ENCODE results near the gene WDR54. TPM values are rescaled to one million over a fixed set of nuclear protein-coding genes. Genes with fewer than 3 reads are reported as not detected.
"Not testable (repeated sequence)": the region's sequence is repeated elsewhere in the genome, so short reads cannot be mapped to it uniquely, and the experiment has no call there.

The WDR54 gene
- polyA plus RNA-seq, 1 donor from 2014 or later, result 39.0 TPM

- H3K4me1 Mint-ChIP-seq, result peaks cover 19 to 32% (median 28%) of the 10 kb centered on the region in 3 donors
Observed at GRCh38 chr2:74461187-74462053, 39.9 kb downstream of the WDR54 start.

GRCh38 chr2:74462054-74462785, 40.7 kb downstream of the WDR54 start:
- Mint-ChIP-seq H3K4me1 (peaks cover 12 to 24% (median 20%) of the 10 kb centered on the region in 3 donors), H3K36me3 (no peaks in the 10 kb centered on the region), H3K27ac (peak overlapping the region in 1 of 3 donors; percentile 5), H3K27me3 (no peaks in the 10 kb centered on the region), H3K4me3 (peak overlapping the region in 1 of 4 donors; percentile 90), H3K9me3 (no peaks in the 10 kb centered on the region)

More at GRCh38 chr2:74461187-74462053, 39.9 kb downstream of the WDR54 start:
- Mint-ChIP-seq H3K27ac (peak overlapping the region in 1 of 3 donors; percentile 5), H3K36me3 (no peaks in the 10 kb centered on the region), H3K27me3 (no peaks in the 10 kb centered on the region), H3K9me3 (no peaks in the 10 kb centered on the region), H3K4me3 (peak overlapping the region in 2 of 4 donors; percentile 46 to 90)

- no peaks in the 10 kb centered on the region for H3K27me3 Mint-ChIP-seq
- no peaks in the 10 kb centered on the region for H3K9me3 Mint-ChIP-seq
- H3K4me1 Mint-ChIP-seq, result peaks cover 11 to 23% (median 20%) of the 10 kb centered on the region in 3 donors
- H3K4me3 Mint-ChIP-seq, result peak overlapping the region in 3 of 4 donors; percentile 34 to 90 (median 39)
- H3K36me3 Mint-ChIP-seq, result no peaks in the 10 kb centered on the region
- peak overlapping the region in 1 of 3 donors; percentile 71 for H3K27ac Mint-ChIP-seq
Observed at GRCh38 chr2:74462786-74463105, 41.2 kb downstream of the WDR54 start.

- no peaks in the 10 kb centered on the region for H3K27me3 Mint-ChIP-seq
- peaks cover 5 to 18% (median 12%) of the 10 kb centered on the region in 3 donors for H3K4me1 Mint-ChIP-seq
- no peaks in the 10 kb centered on the region for H3K9me3 Mint-ChIP-seq
- peak overlapping the region in 1 of 3 donors; percentile 92 for H3K27ac Mint-ChIP-seq
- H3K4me3 Mint-ChIP-seq, result peak overlapping the region; percentile 95 to 99 (median 99)
- H3K36me3 Mint-ChIP-seq, result no peaks in the 10 kb centered on the region
Observed at GRCh38 chr2:74464406-74464805, 42.9 kb downstream of the WDR54 start.

- H3K4me3 Mint-ChIP-seq, result peak overlapping the region; percentile 30 to 87 (median 72)
- not testable (repeated sequence) for H3K27me3 Mint-ChIP-seq, H3K36me3 Mint-ChIP-seq
Observed at GRCh38 chr2:74470742-74471141, 49.2 kb downstream of the WDR54 start.

GRCh38 chr2:74471332-74472065, 50.0 kb downstream of the WDR54 start:
- H3K4me3 Mint-ChIP-seq, result peak overlapping the region; percentile 91 to 97 (median 93)
- peak overlapping the region; percentile 97 to 99 (median 98) for H3K27ac Mint-ChIP-seq
- no peaks in the 10 kb centered on the region for H3K27me3 Mint-ChIP-seq
- peaks cover 2% of the 10 kb centered on the region for H3K36me3 Mint-ChIP-seq
- H3K4me1 Mint-ChIP-seq, result peaks cover 9 to 21% (median 10%) of the 10 kb centered on the region in 3 donors
- H3K9me3 Mint-ChIP-seq, result no peaks in the 10 kb centered on the region

More at GRCh38 chr2:74470742-74471141, 49.2 kb downstream of the WDR54 start:
- Mint-ChIP-seq H3K4me1 (peaks cover 12 to 21% (median 13%) of the 10 kb centered on the region in 3 donors), H3K27ac (peak overlapping the region; percentile 67 to 96 (median 89))
- not testable (repeated sequence) for H3K9me3 Mint-ChIP-seq

- Mint-ChIP-seq H3K36me3 (peaks cover 4% of the 10 kb centered on the region), H3K27ac (peak within 1 kb of the TSS; percentile 97 to 99 (median 98)), H3K27me3 (no peaks in the 10 kb centered on the region), H3K4me1 (peaks cover 9 to 21% (median 10%) of the 10 kb centered on the region in 3 donors), H3K4me3 (peak within 1 kb of the TSS; percentile 91 to 97 (median 93)), H3K9me3 (no peaks in the 10 kb centered on the region)
Observed at GRCh38 chr2:74472086-74472944, 50.8 kb downstream of the WDR54 start, which contains the start of gene MRPL53. Gene MRPL53 (minus strand): TSS chr2:74472680. CDS start chr2:74472660, 20 bp downstream.

- peak overlapping the region; percentile 97 to 99 (median 98) for H3K27ac Mint-ChIP-seq
- no peaks in the 10 kb centered on the region for H3K27me3 Mint-ChIP-seq
- peak overlapping the region; percentile 91 to 97 (median 93) for H3K4me3 Mint-ChIP-seq
- H3K36me3 Mint-ChIP-seq, result peaks cover 4% of the 10 kb centered on the region
- peaks cover 9 to 21% (median 10%) of the 10 kb centered on the region in 3 donors for H3K4me1 Mint-ChIP-seq
- H3K9me3 Mint-ChIP-seq, result no peaks in the 10 kb centered on the region
Observed at GRCh38 chr2:74472945-74473258, 51.4 kb downstream of the WDR54 start.

GRCh38 chr2:74474481-74474880, 53.0 kb downstream of the WDR54 start:
- Mint-ChIP-seq H3K27me3 (no peaks in the 10 kb centered on the region), H3K27ac (peak overlapping the region in 1 of 3 donors; percentile 26), H3K36me3 (peaks cover 6% of the 10 kb centered on the region), H3K9me3 (no peaks in the 10 kb centered on the region), H3K4me1 (peaks cover 9 to 25% (median 10%) of the 10 kb centered on the region in 3 donors), H3K4me3 (peak overlapping the region in 1 of 4 donors; percentile 57)

- Mint-ChIP-seq H3K4me1 (peaks cover 7 to 25% (median 11%) of the 10 kb centered on the region in 3 donors), H3K27ac (peak overlapping the region in 1 of 3 donors; percentile 26), H3K4me3 (peak overlapping the region in 1 of 4 donors; percentile 57), H3K36me3 (peaks cover 6% of the 10 kb centered on the region), H3K9me3 (no peaks in the 10 kb centered on the region), H3K27me3 (no peaks in the 10 kb centered on the region)
Observed at GRCh38 chr2:74474899-74475298, 53.4 kb downstream of the WDR54 start.

Other genes with a start within 250 kb of the WDR54 start
- gene MOB1A, start 242.9 kb upstream of the WDR54 start, polyA plus RNA-seq, result 196 TPM
- gene MTHFD2, start 223.1 kb upstream of the WDR54 start, polyA plus RNA-seq, result 6.0 TPM
- gene SLC4A5, start 78.3 kb upstream of the WDR54 start, polyA plus RNA-seq, result 1.2 TPM
- gene DCTN1, start 41.4 kb upstream of the WDR54 start, polyA plus RNA-seq, result 71.4 TPM
- 5.6 TPM for gene C2orf81, start 111 bp upstream of the WDR54 start, polyA plus RNA-seq
- 0.88 TPM for gene RTKN, start 20.2 kb downstream of the WDR54 start, polyA plus RNA-seq
- gene INO80B, start 33.4 kb downstream of the WDR54 start, polyA plus RNA-seq, result 11.4 TPM
- 39.5 TPM for gene WBP1, start 36.7 kb downstream of the WDR54 start, polyA plus RNA-seq
- 37.7 TPM for gene MOGS, start 43.7 kb downstream of the WDR54 start, polyA plus RNA-seq
- gene MRPL53, start 51.0 kb downstream of the WDR54 start, polyA plus RNA-seq, result 144 TPM
- gene CCDC142, start 61.3 kb downstream of the WDR54 start, polyA plus RNA-seq, result 9.2 TPM
- 26.4 TPM for gene TTC31, start 61.4 kb downstream of the WDR54 start, polyA plus RNA-seq
- not detected for gene LBX2, start 77.9 kb downstream of the WDR54 start, polyA plus RNA-seq
- gene PCGF1, start 86.0 kb downstream of the WDR54 start, polyA plus RNA-seq, result 14.7 TPM
- not detected for gene TLX2, start 92.7 kb downstream of the WDR54 start, polyA plus RNA-seq
- gene DQX1, start 104.5 kb downstream of the WDR54 start, polyA plus RNA-seq, result 0.70 TPM
- gene AUP1, start 108.0 kb downstream of the WDR54 start, polyA plus RNA-seq, result 108 TPM
- 34.4 TPM for gene HTRA2, start 108.2 kb downstream of the WDR54 start, polyA plus RNA-seq
- 0.74 TPM for gene LOXL3, start 132.2 kb downstream of the WDR54 start, polyA plus RNA-seq
- gene DOK1, start 133.0 kb downstream of the WDR54 start, polyA plus RNA-seq, result 48.9 TPM
- gene M1AP, start 226.6 kb downstream of the WDR54 start, polyA plus RNA-seq, result not detected
- gene SEMA4F, start 232.5 kb downstream of the WDR54 start, polyA plus RNA-seq, result 6.4 TPM